Measurements from ENCODE around the gene ABHD17C.

DNA sequence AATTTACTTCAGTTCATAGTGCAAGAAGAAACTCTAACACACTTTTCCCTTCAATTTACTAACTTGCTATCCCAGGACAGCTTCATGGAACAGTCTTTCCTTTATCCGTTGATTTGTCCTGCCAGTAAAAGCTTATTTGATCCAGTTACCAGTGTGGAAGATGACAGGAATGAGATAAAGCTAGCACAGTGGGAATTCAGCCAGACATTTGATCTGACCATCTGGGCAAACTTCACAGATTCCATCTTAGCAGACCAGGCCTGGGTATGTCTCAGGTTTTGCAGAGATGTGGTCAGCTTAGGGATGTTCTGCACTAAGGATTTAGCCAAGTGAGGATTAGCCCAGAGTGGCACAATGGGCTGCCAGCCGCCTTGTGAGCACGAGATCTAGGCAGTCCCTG, 103.8 kb downstream of the ABHD17C start:
- TF ChIP-seq CTCF (IDR thresholded peaks at IDR 0.05; ENCODE audit: insufficient read depth, low read length) (no peak), REST (IDR thresholded peaks at IDR 0.05; ENCODE audit: insufficient replicate concordance, low read depth) (no peak), POLR2AphosphoS5 (IDR thresholded peaks at IDR 0.05; ENCODE audit: low read depth) (no peak), GABPA (IDR thresholded peaks at IDR 0.05; ENCODE audit: low read depth) (no peak)
